Rectal smooth muscle tissue (tissue), 1 donor: Measurements from ENCODE around the gene CTXN3.
A peak's percentile ranks its signal among the peaks of the same experiment; 100 is the strongest.
"Not testable (repeated sequence)": the region's sequence is repeated elsewhere in the genome, so short reads cannot be mapped to it uniquely, and the experiment has no call there.

ENCODE experiments used
- H3K27ac ChIP-seq: one replicate; pipeline ENCODE4 v1.7.0; 2013; ENCODE audit warnings: low read depth, low read length, inconsistent platforms
- H3K27me3 ChIP-seq: one replicate; pipeline ENCODE4 v1.7.0; 2013; ENCODE audit warnings: low read length; ENCODE audit not compliant: control insufficient read depth, insufficient read depth
- H3K36me3 ChIP-seq: one replicate; pipeline ENCODE4 v1.7.0; 2013; ENCODE audit warnings: low read length; ENCODE audit not compliant: control insufficient read depth, insufficient read depth
- H3K4me1 ChIP-seq: one replicate; pipeline ENCODE4 v1.7.0; 2013; ENCODE audit warnings: low read length; ENCODE audit not compliant: control insufficient read depth, insufficient read depth
- H3K4me3 ChIP-seq: one replicate; pipeline ENCODE4 v1.7.0; 2013; ENCODE audit warnings: low read length
- H3K9ac ChIP-seq: one replicate; pipeline ENCODE4 v1.7.0; 2013; ENCODE audit warnings: low read length

The CTXN3 gene

DNA sequence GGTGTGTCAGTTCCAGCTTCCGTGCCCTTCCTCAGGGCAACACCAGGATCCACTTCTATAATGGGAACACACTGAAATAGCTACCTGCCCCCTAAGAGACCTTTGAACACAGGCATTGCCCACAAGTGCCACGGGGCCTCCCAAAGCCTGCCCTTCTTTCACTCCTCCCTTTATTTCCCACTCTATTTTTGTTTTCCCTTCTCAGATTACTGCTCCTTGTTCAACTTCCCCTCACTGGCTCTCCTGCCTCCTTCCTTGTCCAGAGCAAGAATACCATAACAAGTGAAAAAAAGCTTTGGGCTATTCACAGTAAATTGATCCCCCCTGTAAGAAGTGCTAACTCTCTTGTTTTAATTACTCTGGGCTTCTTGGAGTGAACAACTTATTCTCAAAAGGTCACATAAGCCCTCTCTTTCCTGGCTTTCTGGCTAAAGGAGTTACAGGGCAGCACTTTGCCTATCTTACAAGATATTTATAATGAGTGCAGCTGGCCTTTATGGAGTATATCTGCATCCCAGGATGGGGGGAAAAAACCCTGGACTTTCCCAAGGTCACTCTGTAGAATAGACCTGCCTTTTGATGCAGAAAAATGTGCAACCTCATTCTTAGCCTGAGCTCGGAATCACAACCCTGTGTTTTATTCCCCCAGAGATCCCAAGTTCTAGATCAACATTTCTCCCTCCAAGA, 11.3 kb downstream of the CTXN3 start:
- Histone ChIP-seq H3K9ac (no peak overlapping the region), H3K36me3 (no peaks in the 10 kb centered on the region), H3K27ac (peak overlapping the region; percentile 30), H3K4me3 (no peak overlapping the region), H3K27me3 (no peaks in the 10 kb centered on the region), H3K4me1 (no peaks in the 10 kb centered on the region)

GRCh38 chr5:127664093-127664492, 15.2 kb downstream of the CTXN3 start:
- peaks cover 2% of the 10 kb centered on the region for H3K4me1 ChIP-seq
- no peaks in the 10 kb centered on the region for H3K36me3 ChIP-seq
- H3K4me3 ChIP-seq = no peak overlapping the region
- no peaks in the 10 kb centered on the region for H3K27me3 ChIP-seq
- H3K9ac ChIP-seq = no peak overlapping the region
- H3K27ac ChIP-seq = no peak overlapping the region

DNA sequence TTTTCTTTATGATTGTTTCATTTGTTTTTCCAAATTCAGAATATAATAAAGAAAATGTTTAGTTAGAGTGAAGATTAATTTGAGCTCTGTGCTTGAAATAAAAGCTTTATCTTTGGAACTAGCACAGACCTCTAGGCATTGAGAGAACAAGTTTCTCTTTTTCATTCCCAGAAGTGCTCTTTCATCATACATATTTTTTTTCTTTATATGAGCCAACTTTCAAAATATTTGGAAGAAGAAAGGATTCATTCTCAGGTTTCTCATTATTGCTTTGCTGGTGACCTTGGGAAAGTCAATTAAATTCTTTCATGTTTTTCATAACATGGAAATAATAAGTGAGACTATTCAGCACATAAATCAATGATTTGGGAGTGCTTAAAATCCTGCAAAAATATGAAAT, 16.8 kb downstream of the CTXN3 start:
- peaks cover 2% of the 10 kb centered on the region for H3K4me1 ChIP-seq

GRCh38 chr5:127666043-127666716, 17.3 kb downstream of the CTXN3 start:
- peaks cover 2% of the 10 kb centered on the region for H3K4me1 ChIP-seq
- H3K36me3 ChIP-seq = no peaks in the 10 kb centered on the region
- no peak overlapping the region for H3K4me3 ChIP-seq
- H3K27me3 ChIP-seq = no peaks in the 10 kb centered on the region
- H3K27ac ChIP-seq = no peak overlapping the region
- H3K9ac ChIP-seq = no peak overlapping the region

More for the DNA sequence above, 16.8 kb downstream of the CTXN3 start:
- no peaks in the 10 kb centered on the region for H3K27me3 ChIP-seq
- no peak overlapping the region for H3K27ac ChIP-seq
- no peaks in the 10 kb centered on the region for H3K36me3 ChIP-seq
- no peak overlapping the region for H3K9ac ChIP-seq
- H3K4me3 ChIP-seq = no peak overlapping the region

GRCh38 chr5:127667926-127668325, 19.0 kb downstream of the CTXN3 start:
- no peaks in the 10 kb centered on the region for H3K36me3 ChIP-seq
- no peak overlapping the region for H3K4me3 ChIP-seq
- peaks cover 2% of the 10 kb centered on the region for H3K4me1 ChIP-seq
- no peaks in the 10 kb centered on the region for H3K27me3 ChIP-seq
- no peak overlapping the region for H3K27ac ChIP-seq
- H3K9ac ChIP-seq = no peak overlapping the region

DNA sequence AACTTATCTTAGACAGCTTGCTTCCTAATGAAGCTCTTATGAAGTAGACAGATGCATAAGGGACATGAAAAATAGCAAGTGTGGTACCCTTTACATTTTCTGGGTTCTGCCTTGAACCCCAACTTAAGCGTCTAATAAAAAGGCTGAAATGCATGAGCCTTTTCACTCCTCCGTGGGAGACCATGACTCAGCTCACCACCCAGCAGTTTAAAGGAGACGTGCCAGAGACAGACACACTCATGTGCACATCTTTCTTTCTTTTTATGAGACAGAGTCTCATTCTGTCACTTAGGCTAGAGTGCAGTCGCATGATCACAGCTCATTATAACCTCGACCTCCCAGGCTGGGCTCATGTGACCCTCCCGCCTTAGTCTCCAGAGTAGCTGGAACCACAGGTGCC, 22.3 kb downstream of the CTXN3 start:
- H3K27ac ChIP-seq = no peak overlapping the region
- no peak overlapping the region for H3K9ac ChIP-seq

GRCh38 chr5:127673117-127673800, 24.4 kb downstream of the CTXN3 start:
- Histone ChIP-seq H3K4me1 (no peaks in the 10 kb centered on the region), H3K27me3 (no peaks in the 10 kb centered on the region), H3K27ac (no peak overlapping the region), H3K4me3 (no peak overlapping the region), H3K36me3 (no peaks in the 10 kb centered on the region), H3K9ac (no peak overlapping the region)

More for the DNA sequence above, 22.3 kb downstream of the CTXN3 start:
- no peak overlapping the region for H3K4me3 ChIP-seq
- H3K27me3 ChIP-seq = no peaks in the 10 kb centered on the region
- peaks cover 2% of the 10 kb centered on the region for H3K4me1 ChIP-seq
- H3K36me3 ChIP-seq = no peaks in the 10 kb centered on the region

DNA sequence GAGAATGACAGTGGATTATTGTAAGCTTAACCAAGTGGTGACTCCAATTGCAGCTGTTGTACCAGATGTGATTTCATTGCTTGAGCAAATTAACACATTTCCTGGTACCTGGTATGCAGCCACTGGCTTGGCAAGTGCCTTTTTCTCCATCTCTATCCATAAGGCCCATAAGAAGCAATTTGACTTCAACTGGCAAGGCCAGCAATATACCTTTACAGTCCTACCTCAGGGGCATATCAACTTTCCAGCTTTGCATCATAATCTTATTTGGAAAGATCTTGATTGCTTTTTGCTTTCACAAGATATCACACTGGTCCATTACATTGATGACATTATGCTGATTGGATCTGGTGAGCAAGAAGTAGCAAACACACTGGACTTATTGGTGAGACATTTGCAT, 28.1 kb downstream of the CTXN3 start:
- H3K27ac ChIP-seq, H3K9ac ChIP-seq, H3K4me3 ChIP-seq, H3K27me3 ChIP-seq, H3K4me1 ChIP-seq, H3K36me3 ChIP-seq: not testable (repeated sequence)

- H3K4me1 ChIP-seq, H3K27ac ChIP-seq, H3K4me3 ChIP-seq, H3K9ac ChIP-seq, H3K36me3 ChIP-seq, H3K27me3 ChIP-seq: not testable (repeated sequence)
Observed at GRCh38 chr5:127679691-127680330, 30.9 kb downstream of the CTXN3 start.

- Histone ChIP-seq H3K36me3 (no peaks in the 10 kb centered on the region), H3K9ac (no peak overlapping the region), H3K27ac (no peak overlapping the region), H3K4me1 (no peaks in the 10 kb centered on the region), H3K4me3 (no peak overlapping the region), H3K27me3 (no peaks in the 10 kb centered on the region)
Observed at GRCh38 chr5:127680595-127680994, 31.7 kb downstream of the CTXN3 start.

DNA sequence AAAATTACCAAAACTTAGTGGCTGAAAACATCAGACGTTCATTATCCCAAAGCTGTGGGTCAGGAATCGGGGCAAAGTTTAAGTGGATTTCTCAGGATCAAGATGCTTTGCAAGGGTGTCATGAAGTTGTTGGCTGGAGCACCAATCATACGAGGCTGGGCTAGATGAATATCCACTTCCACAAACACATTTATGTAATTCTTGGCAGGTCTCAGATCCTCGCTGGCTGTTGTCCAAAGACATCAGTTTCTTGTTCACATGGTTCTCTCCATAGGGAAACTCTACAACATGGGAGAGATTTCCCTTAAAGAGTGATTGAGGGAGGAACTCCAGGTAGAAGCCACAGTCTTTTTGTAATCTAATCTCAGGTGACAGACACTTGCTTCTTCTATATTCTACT, 34.1 kb downstream of the CTXN3 start:
- Histone ChIP-seq H3K4me1 (no peaks in the 10 kb centered on the region), H3K36me3 (no peaks in the 10 kb centered on the region), H3K4me3 (no peak overlapping the region), H3K27ac (no peak overlapping the region), H3K9ac (no peak overlapping the region), H3K27me3 (no peaks in the 10 kb centered on the region)

DNA sequence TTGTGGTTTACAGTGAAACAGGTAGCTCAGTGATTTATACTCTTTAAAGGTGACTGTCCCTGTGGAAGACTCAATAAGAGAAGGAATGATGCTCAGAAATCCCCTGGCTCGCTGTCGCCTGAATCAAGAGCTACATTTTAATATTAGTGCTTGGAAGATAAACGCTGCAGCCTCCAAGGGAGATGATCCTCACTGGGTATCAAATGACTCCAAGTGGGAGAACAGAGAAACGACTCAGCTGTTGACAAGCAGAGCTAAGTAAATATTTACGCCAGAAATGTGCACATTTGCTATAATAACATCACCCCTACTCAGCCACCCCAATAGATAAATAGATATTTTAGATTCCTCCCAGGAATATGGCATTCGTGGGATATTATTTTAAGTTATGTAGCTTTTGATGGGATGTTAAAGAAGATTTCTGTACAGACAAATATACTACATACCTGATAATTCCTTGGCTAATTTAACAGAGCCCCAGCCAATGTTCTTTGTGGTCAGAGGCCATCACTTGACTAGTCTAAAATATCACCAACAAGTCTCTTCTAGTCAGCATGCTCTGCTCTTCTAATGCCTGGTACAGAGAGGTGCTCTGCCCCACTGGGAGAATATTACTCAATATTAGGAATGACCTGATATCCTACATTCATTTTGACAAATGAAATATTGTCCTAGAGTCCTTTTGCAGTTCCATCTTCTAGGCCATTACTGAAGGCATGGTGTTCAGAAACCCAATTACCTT, 36.0 kb downstream of the CTXN3 start:
- no peak overlapping the region for H3K4me3 ChIP-seq
- H3K36me3 ChIP-seq = no peaks in the 10 kb centered on the region
- H3K27me3 ChIP-seq = no peaks in the 10 kb centered on the region
- no peaks in the 10 kb centered on the region for H3K4me1 ChIP-seq
- H3K27ac ChIP-seq = no peak overlapping the region
- H3K9ac ChIP-seq = no peak overlapping the region
